Parathyroid adenoma (tissue), 2 donors: ENCODE results near the gene ZNF532.

ENCODE experiments used
- H2AFZ ChIP-seq: fragments of 300-600 bp; sonication (generic); one replicate; pipeline ENCODE4 v1.7.0; 2017; ENCODE audit warnings: antibody characterized with exemption, mild to moderate bottlenecking
- H3K27ac ChIP-seq: fragments of 300-600 bp; sonication (generic); one replicate; pipeline ENCODE4 v1.7.0; 2017
- H3K27me3 ChIP-seq: fragments of 300-600 bp; sonication (generic); one replicate; pipeline ENCODE4 v1.7.0; 2017; ENCODE audit warnings: low read length; ENCODE audit not compliant: control insufficient read depth, insufficient read depth
- H3K36me3 ChIP-seq: fragments of 300-600 bp; sonication (generic); one replicate; pipeline ENCODE4 v1.7.0; 2017; ENCODE audit warnings: low read length; ENCODE audit not compliant: control insufficient read depth, insufficient read depth
- H3K4me1 ChIP-seq: fragments of 300-600 bp; sonication (generic); one replicate; pipeline ENCODE4 v1.7.0; 2017; ENCODE audit warnings: control low read depth
- H3K4me2 ChIP-seq: fragments of 300-600 bp; sonication (generic); one replicate; pipeline ENCODE4 v1.7.0; 2017; ENCODE audit warnings: low read length
- H3K4me3 ChIP-seq: fragments of 300-600 bp; sonication (generic); one replicate; pipeline ENCODE4 v1.7.0; 2017; ENCODE audit warnings: low read depth, low read length
- H3K79me2 ChIP-seq: fragments of 300-600 bp; sonication (generic); one replicate; pipeline ENCODE4 v1.7.0; 2017; ENCODE audit warnings: control low read depth
- H3K9ac ChIP-seq: fragments of 300-600 bp; sonication (generic); one replicate; pipeline ENCODE4 v1.7.0; 2017; ENCODE audit warnings: mild to moderate bottlenecking
- H3K9me3 ChIP-seq: fragments of 300-600 bp; sonication (generic); one replicate; pipeline ENCODE4 v1.7.0; 2017; ENCODE audit warnings: low read length; ENCODE audit not compliant: control insufficient read depth
- CTCF ChIP-seq: fragments of 300-600 bp; sonication (generic); IDR thresholded peaks from one replicate; pipeline ENCODE4 v1.7.0; 2017; ENCODE audit warnings: antibody characterized with exemption, mild to moderate bottlenecking
- donor health status: primary hyperparathyroidism.

The ZNF532 gene

GRCh38 chr18:59033974-59034373, 169.3 kb downstream of the ZNF532 start:
- H3K9me3 ChIP-seq, result no peaks in the 10 kb centered on the region
- no peaks in the 10 kb centered on the region for H3K36me3 ChIP-seq
- H3K27me3 ChIP-seq, result no peaks in the 10 kb centered on the region
- H3K27ac ChIP-seq, result no peak overlapping the region
- no peak overlapping the region for H2AFZ ChIP-seq
- no peak overlapping the region for H3K4me3 ChIP-seq
- no peaks in the 10 kb centered on the region for H3K79me2 ChIP-seq
- H3K9ac ChIP-seq, result no peak overlapping the region
- TF ChIP-seq CTCF, result no peak
- no peaks in the 10 kb centered on the region for H3K4me1 ChIP-seq
- no peak overlapping the region for H3K4me2 ChIP-seq

GRCh38 chr18:59035591-59035990, 170.9 kb downstream of the ZNF532 start:
- no peak overlapping the region for H3K27ac ChIP-seq
- H2AFZ ChIP-seq, result no peak overlapping the region
- no peak overlapping the region for H3K4me2 ChIP-seq
- H3K27me3 ChIP-seq, result no peaks in the 10 kb centered on the region
- no peaks in the 10 kb centered on the region for H3K36me3 ChIP-seq
- H3K4me1 ChIP-seq, result no peaks in the 10 kb centered on the region
- H3K4me3 ChIP-seq, result no peak overlapping the region
- H3K9me3 ChIP-seq, result no peaks in the 10 kb centered on the region
- no peak for TF ChIP-seq CTCF
- H3K9ac ChIP-seq, result no peak overlapping the region
- no peaks in the 10 kb centered on the region for H3K79me2 ChIP-seq
